AG04449 (cell line): Measurements from ENCODE around the gene NEK11.
A peak's percentile ranks its signal among the peaks of the same experiment; 100 is the strongest.
"Not testable (repeated sequence)": the region's sequence is repeated elsewhere in the genome, so short reads cannot be mapped to it uniquely, and the experiment has no call there.

Source experiments
- CTCF ChIA-PET: fragments of 350-600 bp; formaldehyde crosslinking; extraction: SDS; loops from one replicate; lab custom pipeline; 2021; ENCODE audit warnings: antibody characterized with exemption; lab: Yijun Ruan, JAX
- POLR2A ChIA-PET: fragments of 400-600, 350-600 bp; formaldehyde crosslinking; extraction: SDS; loops from one replicate; lab custom pipeline; 2020; ENCODE audit warnings: antibody characterized with exemption, inconsistent platforms; lab: Yijun Ruan, JAX
- DNase-seq: peaks from one replicate; pipeline ENCODE4 v3.0.0-alpha.2; 2010; ENCODE audit warnings: low read depth, low spot score
- H3K4me3 ChIP-seq: 2 replicates; pipeline ENCODE4 v1.5.1; 2011; ENCODE audit warnings: low read depth, mild to moderate bottlenecking, control low read depth, low read length
- TF ChIP-seq, protein P1 (sequence below): IDR thresholded peaks from one replicate; pipeline ENCODE4 v1.5.1; 2011; ENCODE audit warnings: mild to moderate bottlenecking, moderate library complexity, low read length, control low read depth, inconsistent platforms; ENCODE audit not compliant: insufficient read depth; ENCODE audit errors: missing control alignments

Gene NEK11

DNA sequence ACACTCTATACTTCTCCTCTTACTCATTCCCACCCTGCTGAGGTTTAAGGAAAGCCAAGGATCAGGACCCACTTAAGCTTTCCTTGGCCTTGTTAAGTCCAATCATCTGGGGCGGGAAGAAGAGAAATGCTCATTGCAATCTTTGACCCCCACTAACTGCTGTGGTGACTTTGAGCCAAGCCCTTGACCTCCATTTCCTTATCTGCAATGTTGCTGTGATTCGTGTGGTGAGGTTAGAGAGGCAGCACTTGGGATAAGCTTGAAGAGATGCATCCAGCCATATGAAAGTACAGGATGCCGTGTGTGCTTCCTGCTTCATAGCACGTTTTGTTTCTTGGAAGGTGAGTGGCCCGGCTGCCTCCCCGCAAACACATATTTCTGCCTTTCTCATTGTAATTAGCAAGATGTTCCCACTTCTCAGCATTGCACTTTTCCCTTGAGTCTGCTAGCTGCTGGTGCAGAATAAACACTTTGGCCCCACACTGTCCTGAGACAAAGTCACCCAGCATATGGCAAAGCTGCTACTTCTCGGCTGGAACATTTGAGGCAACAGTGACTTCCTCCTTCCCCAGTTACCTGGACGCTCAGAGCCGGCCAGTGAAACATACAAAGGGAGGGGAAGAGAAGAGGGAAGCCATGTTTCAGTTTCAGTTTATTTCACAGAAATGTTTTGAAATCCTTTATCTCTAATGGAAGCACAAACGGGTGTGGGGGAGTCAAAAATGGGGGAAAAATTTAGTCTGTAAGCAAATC is 344.4 kb downstream of the NEK11 start:
- CTCF ChIA-PET = no interaction called here
- TF ChIP-seq, protein P1, sequence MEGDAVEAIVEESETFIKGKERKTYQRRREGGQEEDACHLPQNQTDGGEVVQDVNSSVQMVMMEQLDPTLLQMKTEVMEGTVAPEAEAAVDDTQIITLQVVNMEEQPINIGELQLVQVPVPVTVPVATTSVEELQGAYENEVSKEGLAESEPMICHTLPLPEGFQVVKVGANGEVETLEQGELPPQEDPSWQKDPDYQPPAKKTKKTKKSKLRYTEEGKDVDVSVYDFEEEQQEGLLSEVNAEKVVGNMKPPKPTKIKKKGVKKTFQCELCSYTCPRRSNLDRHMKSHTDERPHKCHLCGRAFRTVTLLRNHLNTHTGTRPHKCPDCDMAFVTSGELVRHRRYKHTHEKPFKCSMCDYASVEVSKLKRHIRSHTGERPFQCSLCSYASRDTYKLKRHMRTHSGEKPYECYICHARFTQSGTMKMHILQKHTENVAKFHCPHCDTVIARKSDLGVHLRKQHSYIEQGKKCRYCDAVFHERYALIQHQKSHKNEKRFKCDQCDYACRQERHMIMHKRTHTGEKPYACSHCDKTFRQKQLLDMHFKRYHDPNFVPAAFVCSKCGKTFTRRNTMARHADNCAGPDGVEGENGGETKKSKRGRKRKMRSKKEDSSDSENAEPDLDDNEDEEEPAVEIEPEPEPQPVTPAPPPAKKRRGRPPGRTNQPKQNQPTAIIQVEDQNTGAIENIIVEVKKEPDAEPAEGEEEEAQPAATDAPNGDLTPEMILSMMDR = no peak
- H3K4me3 ChIP-seq = no peak overlapping the region
- no peak for DNase-seq
- POLR2A ChIA-PET = no interaction called here

DNA sequence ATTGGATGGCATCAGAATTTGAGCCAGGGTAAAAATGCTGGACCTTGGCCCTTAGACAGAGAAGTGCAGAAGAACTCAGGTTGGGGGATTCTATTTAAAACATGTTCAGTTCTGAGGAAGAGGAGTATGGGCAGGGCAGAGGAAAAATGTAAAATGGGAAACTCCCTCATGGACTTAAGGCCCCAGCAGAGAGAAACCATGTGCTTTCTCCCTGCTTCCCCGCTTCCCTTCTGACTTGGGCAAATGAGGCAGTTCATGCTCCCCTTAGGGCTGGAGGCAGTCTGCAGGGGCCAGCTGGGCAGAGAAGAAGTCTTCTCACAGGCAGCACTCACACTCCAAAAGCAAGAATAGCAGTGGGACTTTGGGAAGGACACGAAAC is 345.0 kb downstream of the NEK11 start:
- no peak overlapping the region for H3K4me3 ChIP-seq
- ChIA-PET CTCF (no interaction called here), POLR2A (no interaction called here)
- TF ChIP-seq, protein P1 = no peak
- no peak for DNase-seq

DNA sequence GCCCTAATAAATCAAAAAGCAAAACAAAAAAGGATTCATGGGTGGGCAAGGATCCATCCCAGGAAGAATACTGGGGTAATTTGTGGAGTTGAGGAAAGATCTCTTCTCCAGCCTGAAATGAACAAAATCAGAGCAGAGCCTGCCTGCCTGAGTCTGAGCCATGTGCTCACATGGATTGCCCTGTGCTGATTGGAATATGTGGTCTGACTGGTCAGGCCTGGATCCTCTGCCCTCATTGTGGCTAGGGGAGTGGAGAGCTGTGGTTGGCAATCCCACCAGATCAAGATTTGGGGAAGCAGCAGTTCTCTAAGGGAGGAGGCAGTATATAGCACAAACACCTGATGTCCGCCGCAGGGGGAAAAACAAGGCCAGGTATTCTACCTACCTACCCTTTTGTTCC is 348.1 kb downstream of the NEK11 start:
- H3K4me3 ChIP-seq = no peak overlapping the region
- CTCF ChIA-PET = no interaction called here
- POLR2A ChIA-PET = no interaction called here
- TF ChIP-seq, protein P1 = no peak
- no peak for DNase-seq

DNA sequence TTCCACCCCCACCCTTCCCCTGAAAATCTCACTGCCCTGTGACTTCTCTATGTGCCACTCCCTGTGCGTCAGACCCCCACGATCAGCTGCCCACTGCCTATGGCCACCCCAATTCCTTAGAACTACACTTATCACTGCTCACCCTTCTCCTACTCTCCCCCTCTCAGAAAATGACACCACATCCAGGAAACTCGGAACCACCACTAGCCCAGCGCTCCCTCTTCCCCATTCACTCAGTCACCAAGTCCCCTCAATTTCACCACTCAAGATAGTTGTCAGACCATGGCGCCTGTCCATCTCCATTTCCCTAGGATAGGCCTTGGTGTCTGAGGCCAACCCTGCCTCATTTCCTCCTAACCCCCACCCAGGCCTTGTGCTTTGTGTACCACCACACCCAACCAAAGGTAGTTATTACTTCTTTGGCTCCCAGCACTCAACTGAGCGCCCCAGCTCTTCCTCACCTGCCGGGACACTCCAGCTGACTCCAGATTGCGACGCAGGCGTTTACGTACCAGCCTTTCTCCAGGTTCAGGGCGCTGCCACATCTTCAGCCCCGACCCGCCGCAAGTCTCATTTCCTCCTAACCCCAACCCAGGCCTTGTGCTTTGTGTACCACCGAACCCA is 354.3 kb downstream of the NEK11 start:
- not testable (repeated sequence) for DNase-seq
- peak overlapping the region; percentile 89 for H3K4me3 ChIP-seq
- POLR2A ChIA-PET = interaction anchor here (0.6 to 1.7 kb wide), 4 partner anchors 21 to 345 kb away, joined by 4 to 9 read pairs (median 5); no protein-coding TSS in a partner anchor
- CTCF ChIA-PET = interaction anchor here (2.4 kb wide), 1 partner anchor 348 kb away, joined by 5 read pairs; no protein-coding TSS in a partner anchor

DNA sequence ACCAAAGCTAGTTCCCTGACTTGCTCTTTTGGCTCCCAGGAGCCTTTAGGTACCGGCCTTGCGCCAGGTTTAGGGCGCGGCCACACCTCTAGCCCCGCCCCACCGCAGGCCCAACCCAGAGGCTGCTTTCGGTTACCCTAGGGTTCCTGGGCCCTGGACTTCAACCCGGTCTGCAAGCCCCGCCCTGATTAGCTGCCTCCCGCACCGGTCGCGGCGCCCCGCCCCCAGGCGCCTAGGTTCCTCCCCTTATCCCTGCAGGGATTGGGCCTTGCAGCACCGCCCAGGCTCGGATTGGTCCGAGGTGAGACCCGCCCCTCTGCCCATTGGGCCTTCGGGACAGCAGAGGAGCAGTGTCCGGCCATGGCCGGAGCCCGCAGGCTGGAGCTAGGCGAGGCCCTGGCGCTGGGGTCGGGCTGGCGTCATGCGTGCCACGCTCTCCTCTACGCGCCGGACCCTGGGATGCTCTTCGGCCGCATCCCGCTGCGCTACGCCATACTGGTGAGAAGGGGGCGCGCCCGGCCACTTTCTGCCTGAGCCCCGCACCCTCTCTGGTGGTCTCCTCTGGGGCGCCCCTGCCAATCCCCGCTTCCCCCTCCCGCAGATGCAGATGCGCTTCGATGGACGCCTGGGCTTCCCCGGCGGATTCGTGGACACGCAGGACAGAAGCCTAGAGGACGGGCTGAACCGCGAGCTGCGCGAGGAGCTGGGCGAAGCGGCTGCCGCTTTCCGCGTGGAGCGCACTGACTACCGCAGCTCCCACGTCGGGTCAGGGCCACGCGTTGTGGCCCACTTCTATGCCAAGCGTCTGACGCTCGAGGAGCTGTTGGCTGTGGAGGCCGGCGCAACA is 355.0 kb downstream of the NEK11 start, which contains the start of gene NUDT16:
NUDT16 (plus strand) TSS at position 330 of the 847 bp plus-strand sequence; CDS start at position 361, 31 bp downstream.
- CTCF ChIA-PET = interaction anchor here (0.8 to 2.4 kb wide), 3 partner anchors 29 to 348 kb away, joined by 3 to 5 read pairs (median 4); no protein-coding TSS in a partner anchor

More for the DNA sequence above, 355.0 kb downstream of the NEK11 start, which contains the start of gene NUDT16:
- peak; percentile 94 for DNase-seq
- POLR2A ChIA-PET = interaction anchor here (0.6 to 1.7 kb wide), 5 partner anchors 12 to 346 kb away, joined by 3 to 9 read pairs (median 4); no protein-coding TSS in a partner anchor
- TF ChIP-seq, protein P1 = no peak
- peak within 1 kb of the TSS; percentile 89 for H3K4me3 ChIP-seq
